Ishikawa (cell line): ENCODE measurements around the gene KLHL35.

Experiments
- CEBPB ChIP-seq: IDR thresholded peaks from 2 replicates; pipeline ENCODE4 v1.6.1; 2012
- CREB1 ChIP-seq: IDR thresholded peaks from 2 replicates; pipeline ENCODE4 v1.6.1; 2012; ENCODE audit warnings: low read depth
- EP300 ChIP-seq: IDR thresholded peaks from 2 replicates; pipeline ENCODE4 v1.6.1; 2012; ENCODE audit warnings: borderline replicate concordance
- FOXM1 ChIP-seq: IDR thresholded peaks from 2 replicates; pipeline ENCODE4 v1.6.1; 2012; ENCODE audit warnings: low read depth, borderline replicate concordance
- NFIC ChIP-seq: IDR thresholded peaks from 2 replicates; pipeline ENCODE4 v1.6.1; 2012
- RAD21 ChIP-seq: IDR thresholded peaks from 2 replicates; pipeline ENCODE4 v1.6.1; 2012; ENCODE audit warnings: low read depth
- TAF1 ChIP-seq: IDR thresholded peaks from 2 replicates; pipeline ENCODE4 v1.6.1; 2012; ENCODE audit warnings: low read depth, mild to moderate bottlenecking
- TCF12 ChIP-seq: IDR thresholded peaks from 2 replicates; pipeline ENCODE4 v1.6.1; 2012; ENCODE audit warnings: low read depth
- YY1 ChIP-seq: IDR thresholded peaks from 2 replicates; pipeline ENCODE4 v1.6.1; 2012; ENCODE audit warnings: low read depth
- ZBTB7A ChIP-seq: IDR thresholded peaks from 2 replicates; pipeline ENCODE4 v1.6.1; 2012; ENCODE audit warnings: low read depth
- TF ChIP-seq, protein P1 (sequence below): IDR thresholded peaks from 2 replicates; pipeline ENCODE4 v1.6.1; 2012; ENCODE audit warnings: low read depth, mild to moderate bottlenecking
- TF ChIP-seq, protein P2 (sequence below): IDR thresholded peaks from 2 replicates; pipeline ENCODE4 v1.6.1; 2012
- TF ChIP-seq, protein P3 (sequence below): IDR thresholded peaks from 2 replicates; pipeline ENCODE4 v1.6.1; 2012

- TF ChIP-seq YY1 (no peak), CEBPB (no peak), EP300 (no peak), CREB1 (no peak), RAD21 (no peak), FOXM1 (no peak), TAF1 (no peak), TCF12 (no peak), ZBTB7A (no peak), NFIC (no peak)
- TF ChIP-seq, protein P1, sequence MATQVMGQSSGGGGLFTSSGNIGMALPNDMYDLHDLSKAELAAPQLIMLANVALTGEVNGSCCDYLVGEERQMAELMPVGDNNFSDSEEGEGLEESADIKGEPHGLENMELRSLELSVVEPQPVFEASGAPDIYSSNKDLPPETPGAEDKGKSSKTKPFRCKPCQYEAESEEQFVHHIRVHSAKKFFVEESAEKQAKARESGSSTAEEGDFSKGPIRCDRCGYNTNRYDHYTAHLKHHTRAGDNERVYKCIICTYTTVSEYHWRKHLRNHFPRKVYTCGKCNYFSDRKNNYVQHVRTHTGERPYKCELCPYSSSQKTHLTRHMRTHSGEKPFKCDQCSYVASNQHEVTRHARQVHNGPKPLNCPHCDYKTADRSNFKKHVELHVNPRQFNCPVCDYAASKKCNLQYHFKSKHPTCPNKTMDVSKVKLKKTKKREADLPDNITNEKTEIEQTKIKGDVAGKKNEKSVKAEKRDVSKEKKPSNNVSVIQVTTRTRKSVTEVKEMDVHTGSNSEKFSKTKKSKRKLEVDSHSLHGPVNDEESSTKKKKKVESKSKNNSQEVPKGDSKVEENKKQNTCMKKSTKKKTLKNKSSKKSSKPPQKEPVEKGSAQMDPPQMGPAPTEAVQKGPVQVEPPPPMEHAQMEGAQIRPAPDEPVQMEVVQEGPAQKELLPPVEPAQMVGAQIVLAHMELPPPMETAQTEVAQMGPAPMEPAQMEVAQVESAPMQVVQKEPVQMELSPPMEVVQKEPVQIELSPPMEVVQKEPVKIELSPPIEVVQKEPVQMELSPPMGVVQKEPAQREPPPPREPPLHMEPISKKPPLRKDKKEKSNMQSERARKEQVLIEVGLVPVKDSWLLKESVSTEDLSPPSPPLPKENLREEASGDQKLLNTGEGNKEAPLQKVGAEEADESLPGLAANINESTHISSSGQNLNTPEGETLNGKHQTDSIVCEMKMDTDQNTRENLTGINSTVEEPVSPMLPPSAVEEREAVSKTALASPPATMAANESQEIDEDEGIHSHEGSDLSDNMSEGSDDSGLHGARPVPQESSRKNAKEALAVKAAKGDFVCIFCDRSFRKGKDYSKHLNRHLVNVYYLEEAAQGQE = no peak
- TF ChIP-seq, protein P2, sequence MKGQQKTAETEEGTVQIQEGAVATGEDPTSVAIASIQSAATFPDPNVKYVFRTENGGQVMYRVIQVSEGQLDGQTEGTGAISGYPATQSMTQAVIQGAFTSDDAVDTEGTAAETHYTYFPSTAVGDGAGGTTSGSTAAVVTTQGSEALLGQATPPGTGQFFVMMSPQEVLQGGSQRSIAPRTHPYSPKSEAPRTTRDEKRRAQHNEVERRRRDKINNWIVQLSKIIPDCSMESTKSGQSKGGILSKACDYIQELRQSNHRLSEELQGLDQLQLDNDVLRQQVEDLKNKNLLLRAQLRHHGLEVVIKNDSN = no peak
- TF ChIP-seq, protein P3, sequence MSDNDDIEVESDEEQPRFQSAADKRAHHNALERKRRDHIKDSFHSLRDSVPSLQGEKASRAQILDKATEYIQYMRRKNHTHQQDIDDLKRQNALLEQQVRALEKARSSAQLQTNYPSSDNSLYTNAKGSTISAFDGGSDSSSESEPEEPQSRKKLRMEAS = no peak
Observed at GRCh38 chr11:75427181-75427580, 5.8 kb downstream of the KLHL35 start.
